Stimulated activated CD8-positive, alpha-beta memory T cell treated with anti-CD3 and anti-CD28 coated beads, Interleukin-15, amount 100 ng/mL, for 4 hours (primary cell): ENCODE data around the gene PSMD12.
"Not testable (repeated sequence)": the region's sequence is repeated elsewhere in the genome, so short reads cannot be mapped to it uniquely, and the experiment has no call there.

Experiments
- DNase-seq, 2 donors: peaks; one replicate each; pipeline ENCODE4 v3.0.0-alpha.2; 2020; ENCODE audit warnings: low read depth in 2 of 2

PSMD12 gene

GRCh38 chr17:67366193-67367157 is at the start of gene PSMD12:
Gene PSMD12 (minus strand): TSS chr17:67366577. CDS start chr17:67366519, 58 bp downstream.
- DNase-seq, result peak; percentile 85 to 88

- no peak for DNase-seq
Observed at GRCh38 chr17:67415291-67415690, 48.9 kb upstream of the PSMD12 start.

GRCh38 chr17:67414559-67414958 is 48.2 kb upstream of the PSMD12 start:
- DNase-seq, result no peak

- DNase-seq, result no peak
Observed at GRCh38 chr17:67414130-67414529, 47.8 kb upstream of the PSMD12 start.

GRCh38 chr17:67413388-67413787 is 47.0 kb upstream of the PSMD12 start:
- no peak for DNase-seq

- no peak for DNase-seq
Observed at GRCh38 chr17:67412941-67413340, 46.6 kb upstream of the PSMD12 start.

- DNase-seq, result no peak
Observed at GRCh38 chr17:67412032-67412431, 45.7 kb upstream of the PSMD12 start.

- DNase-seq, result no peak
Observed at GRCh38 chr17:67411397-67411796, 45.0 kb upstream of the PSMD12 start.

- not testable (repeated sequence) for DNase-seq
Observed at GRCh38 chr17:67408455-67408830, 42.1 kb upstream of the PSMD12 start.

- DNase-seq, result no peak
Observed at GRCh38 chr17:67403483-67403882, 37.1 kb upstream of the PSMD12 start.

GRCh38 chr17:67403065-67403464 is 36.7 kb upstream of the PSMD12 start:
- no peak for DNase-seq

- DNase-seq, result no peak
Observed at GRCh38 chr17:67401598-67402504, 35.5 kb upstream of the PSMD12 start.

GRCh38 chr17:67401106-67401505 is 34.7 kb upstream of the PSMD12 start:
- no peak for DNase-seq

GRCh38 chr17:67400193-67400592 is 33.8 kb upstream of the PSMD12 start:
- no peak for DNase-seq

GRCh38 chr17:67399676-67400075 is 33.3 kb upstream of the PSMD12 start:
- DNase-seq, result no peak

- no peak for DNase-seq
Observed at GRCh38 chr17:67393809-67394397, 27.5 kb upstream of the PSMD12 start.

- DNase-seq, result no peak
Observed at GRCh38 chr17:67392111-67392510, 25.7 kb upstream of the PSMD12 start.

- DNase-seq, result peak; percentile 13 to 35
Observed at GRCh38 chr17:67390646-67391361, 24.4 kb upstream of the PSMD12 start.

GRCh38 chr17:67390006-67390645 is 23.7 kb upstream of the PSMD12 start:
- DNase-seq, result no peak

- no peak for DNase-seq
Observed at GRCh38 chr17:67388986-67389385, 22.6 kb upstream of the PSMD12 start.

GRCh38 chr17:67388536-67388935 is 22.2 kb upstream of the PSMD12 start:
- DNase-seq, result not testable (repeated sequence)
